HG02870 (cell line): Measurements from ENCODE around the gene GNAQ.
A peak's percentile ranks its signal among the peaks of the same experiment; 100 is the strongest.

Experiments used
- ATAC-seq: cut with Tn5 transposase; IDR thresholded peaks from one replicate; pipeline ENCODE4 v1.9.1; 2021; ENCODE audit warnings: mild to moderate bottlenecking, moderate library complexity; ENCODE audit not compliant: unreplicated experiment

GNAQ gene

GRCh38 chr9:77946969-77947620 is 84.5 kb downstream of the GNAQ start:
- ATAC-seq: no peak

- ATAC-seq: no peak
Measured at GRCh38 chr9:77946296-77946695, 85.3 kb downstream of the GNAQ start.

GRCh38 chr9:77945798-77946197 is 85.8 kb downstream of the GNAQ start:
- ATAC-seq: no peak

- ATAC-seq: no peak
Measured at GRCh38 chr9:77944556-77945243, 86.9 kb downstream of the GNAQ start.

- no peak for ATAC-seq
Measured at GRCh38 chr9:77943057-77943456, 88.6 kb downstream of the GNAQ start.

GRCh38 chr9:77939149-77939668 is 92.4 kb downstream of the GNAQ start:
- ATAC-seq: no peak

GRCh38 chr9:77938163-77938562 is 93.4 kb downstream of the GNAQ start:
- no peak for ATAC-seq

- ATAC-seq: no peak
Measured at GRCh38 chr9:77935974-77936373, 95.6 kb downstream of the GNAQ start.

- ATAC-seq: no peak
Measured at GRCh38 chr9:77935211-77935610, 96.4 kb downstream of the GNAQ start.

GRCh38 chr9:77933976-77934375 is 97.6 kb downstream of the GNAQ start:
- no peak for ATAC-seq

- ATAC-seq: no peak
Measured at GRCh38 chr9:77933019-77933418, 98.6 kb downstream of the GNAQ start.

GRCh38 chr9:77929942-77930341 is 101.7 kb downstream of the GNAQ start:
- ATAC-seq: no peak

- ATAC-seq: no peak
Measured at GRCh38 chr9:77927265-77927664, 104.3 kb downstream of the GNAQ start.

- ATAC-seq: no peak
Measured at GRCh38 chr9:77926371-77926878, 105.2 kb downstream of the GNAQ start.

GRCh38 chr9:77922591-77922990 is 109.0 kb downstream of the GNAQ start:
- ATAC-seq: no peak

GRCh38 chr9:77917800-77918199 is 113.8 kb downstream of the GNAQ start:
- no peak for ATAC-seq

- no peak for ATAC-seq
Measured at GRCh38 chr9:77916820-77917219, 114.8 kb downstream of the GNAQ start.

- ATAC-seq: peak; percentile 93
Measured at GRCh38 chr9:77916410-77916819, 115.2 kb downstream of the GNAQ start.

GRCh38 chr9:77915744-77916143 is 115.9 kb downstream of the GNAQ start:
- ATAC-seq: no peak

- no peak for ATAC-seq
Measured at GRCh38 chr9:77912895-77913693, 118.5 kb downstream of the GNAQ start.

GRCh38 chr9:77911928-77912327 is 119.7 kb downstream of the GNAQ start:
- no peak for ATAC-seq
